ENCODE results near the gene PHETA1.
"Not testable (repeated sequence)": the region's sequence is repeated elsewhere in the genome, so short reads cannot be mapped to it uniquely, and the experiment has no call there.

DNA sequence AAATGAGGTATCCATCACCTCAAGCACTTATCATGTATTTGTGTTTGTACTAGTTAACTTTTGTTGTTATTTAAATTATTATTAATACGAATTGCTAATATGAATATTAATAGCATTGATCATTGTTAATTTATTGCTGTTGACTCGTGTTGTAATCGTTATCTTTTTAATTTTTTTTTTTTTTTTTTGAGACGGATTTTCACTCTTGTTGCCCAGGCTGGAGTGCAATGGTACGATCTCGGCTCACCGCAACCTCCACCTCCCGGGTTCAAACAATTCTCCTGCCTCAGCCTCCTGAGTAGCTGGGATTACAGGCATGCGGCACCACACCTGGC, 33.6 kb upstream of the PHETA1 start:
- TF ChIP-seq GATA1 (IDR thresholded peaks at IDR 0.05; ENCODE audit: low read depth, low read length); POLR2A (IDR thresholded peaks at IDR 0.05; ENCODE audit: low read length): not testable (repeated sequence)
